Gastrocnemius medialis (tissue), 4 donors: Measurements from ENCODE around the gene HDGFL2.

Experiments used
- POLR2A ChIP-seq, 2 donors: fragments of 450-650 bp; IDR thresholded peaks; one replicate each; pipeline ENCODE4 v1.6.1; 2017; ENCODE audit warnings: antibody characterized with exemption in 2 of 2, mild to moderate bottlenecking in 2 of 2, moderate library complexity in 2 of 2
- TF ChIP-seq, protein P1 (sequence below), 5 experiments: fragments of 450-650 bp in 3 of 5; fragments of 200-600 bp in 2 of 5; sonication (generic) in 2 of 5; IDR thresholded peaks in 4 of 5; conservative IDR thresholded peaks in 1 of 5; 1 replicate in 4 of 5; 2 replicates in 1 of 5; pipeline ENCODE4 v1.5.1; 2016 to 2019; ENCODE audit warnings: antibody characterized with exemption in 5 of 5, mild to moderate bottlenecking in 3 of 5, moderate library complexity in 3 of 5

DNA sequence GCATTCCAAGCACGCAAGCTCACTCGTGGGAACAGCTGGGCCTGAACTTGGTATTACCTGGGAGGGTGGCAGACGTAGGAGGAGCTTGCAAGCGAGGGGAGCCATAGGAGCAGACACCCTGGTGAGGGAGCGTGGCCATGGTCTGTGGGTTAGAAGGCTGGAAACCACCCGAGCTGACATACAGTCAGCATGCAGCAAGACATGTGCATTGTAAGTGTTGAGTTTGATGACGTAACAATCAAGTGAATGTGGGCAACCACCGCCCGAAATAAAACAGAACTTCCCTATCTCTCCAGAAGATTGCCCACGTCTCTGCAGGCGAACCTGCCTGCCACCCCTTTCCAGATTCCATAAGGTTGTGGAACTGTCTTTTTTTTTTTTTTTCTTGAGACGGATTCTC is 41.3 kb upstream of the HDGFL2 start:
- TF ChIP-seq, protein P1, sequence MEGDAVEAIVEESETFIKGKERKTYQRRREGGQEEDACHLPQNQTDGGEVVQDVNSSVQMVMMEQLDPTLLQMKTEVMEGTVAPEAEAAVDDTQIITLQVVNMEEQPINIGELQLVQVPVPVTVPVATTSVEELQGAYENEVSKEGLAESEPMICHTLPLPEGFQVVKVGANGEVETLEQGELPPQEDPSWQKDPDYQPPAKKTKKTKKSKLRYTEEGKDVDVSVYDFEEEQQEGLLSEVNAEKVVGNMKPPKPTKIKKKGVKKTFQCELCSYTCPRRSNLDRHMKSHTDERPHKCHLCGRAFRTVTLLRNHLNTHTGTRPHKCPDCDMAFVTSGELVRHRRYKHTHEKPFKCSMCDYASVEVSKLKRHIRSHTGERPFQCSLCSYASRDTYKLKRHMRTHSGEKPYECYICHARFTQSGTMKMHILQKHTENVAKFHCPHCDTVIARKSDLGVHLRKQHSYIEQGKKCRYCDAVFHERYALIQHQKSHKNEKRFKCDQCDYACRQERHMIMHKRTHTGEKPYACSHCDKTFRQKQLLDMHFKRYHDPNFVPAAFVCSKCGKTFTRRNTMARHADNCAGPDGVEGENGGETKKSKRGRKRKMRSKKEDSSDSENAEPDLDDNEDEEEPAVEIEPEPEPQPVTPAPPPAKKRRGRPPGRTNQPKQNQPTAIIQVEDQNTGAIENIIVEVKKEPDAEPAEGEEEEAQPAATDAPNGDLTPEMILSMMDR (IDR thresholded peaks at IDR 0.05 in 4 of 5, conservative IDR thresholded peaks at IDR 0.05 in 1 of 5) = no peak
- TF ChIP-seq POLR2A (IDR thresholded peaks at IDR 0.05) = no peak
